T-cell (primary cell): ENCODE data around the gene PPEF2. TPM values are rescaled to one million over a fixed set of nuclear protein-coding genes. Genes with fewer than 3 reads are reported as not detected.

Experiments used
- total RNA-seq, 35 experiments: library from RNA in 6 of 35; stranded (reverse) in 6 of 35; fragments of 120-200 nt in 1 of 35; gene quantifications; one replicate each; pipeline versions ENCODE4 v1.2.1 to v1.2.4 and lab custom pipeline; 2013 to 2026

PPEF2 gene
- total RNA-seq, 5 donors from 2014 or later (not counting 1 experiment from before 2014, with no cell fraction given): 0.25 to 1.1 (median 0.50) TPM

Other genes with a start within 250 kb of the PPEF2 start
- 100 to 1,000 TPM; 135 to 316 (median 141) TPM for gene G3BP2, start 229.0 kb downstream of the PPEF2 start, total RNA-seq
- 10 to 100 TPM; 24.9 to 40.5 (median 34.6) TPM for gene USO1, start 177.9 kb downstream of the PPEF2 start, total RNA-seq
- 10 to 100 TPM; 51.7 to 82.4 (median 73.5) TPM for gene NAAA, start 38.6 kb upstream of the PPEF2 start, total RNA-seq
- 10 to 100 TPM; 44.2 to 56.9 (median 47.3) TPM for gene SDAD1, start 88.5 kb upstream of the PPEF2 start, total RNA-seq
- not detected for gene CXCL9, start 105.1 kb upstream of the PPEF2 start, total RNA-seq
- not detected for gene CXCL10, start 121.0 kb upstream of the PPEF2 start, total RNA-seq
- gene CXCL11, start 133.6 kb upstream of the PPEF2 start, total RNA-seq: not detected
- not detected for gene ART3, start 172.3 kb upstream of the PPEF2 start, total RNA-seq
- gene NUP54, start 245.9 kb upstream of the PPEF2 start, total RNA-seq: 10 to 100 TPM; 39.5 to 88.9 (median 48.3) TPM